CD4-positive, alpha-beta T cell treated with Interleukin-6 at 100 ng/mL for 8 hours (primary cell): ENCODE data around the gene TMEM150A.
A peak's percentile ranks its signal among the peaks of the same experiment; 100 is the strongest.
"Not testable (repeated sequence)": the region's sequence is repeated elsewhere in the genome, so short reads cannot be mapped to it uniquely, and the experiment has no call there.

ENCODE experiments used
- DNase-seq: peaks from one replicate; pipeline ENCODE4 v3.0.0-alpha.2; 2020; ENCODE audit warnings: mixed read lengths, low spot score

Gene TMEM150A

DNA sequence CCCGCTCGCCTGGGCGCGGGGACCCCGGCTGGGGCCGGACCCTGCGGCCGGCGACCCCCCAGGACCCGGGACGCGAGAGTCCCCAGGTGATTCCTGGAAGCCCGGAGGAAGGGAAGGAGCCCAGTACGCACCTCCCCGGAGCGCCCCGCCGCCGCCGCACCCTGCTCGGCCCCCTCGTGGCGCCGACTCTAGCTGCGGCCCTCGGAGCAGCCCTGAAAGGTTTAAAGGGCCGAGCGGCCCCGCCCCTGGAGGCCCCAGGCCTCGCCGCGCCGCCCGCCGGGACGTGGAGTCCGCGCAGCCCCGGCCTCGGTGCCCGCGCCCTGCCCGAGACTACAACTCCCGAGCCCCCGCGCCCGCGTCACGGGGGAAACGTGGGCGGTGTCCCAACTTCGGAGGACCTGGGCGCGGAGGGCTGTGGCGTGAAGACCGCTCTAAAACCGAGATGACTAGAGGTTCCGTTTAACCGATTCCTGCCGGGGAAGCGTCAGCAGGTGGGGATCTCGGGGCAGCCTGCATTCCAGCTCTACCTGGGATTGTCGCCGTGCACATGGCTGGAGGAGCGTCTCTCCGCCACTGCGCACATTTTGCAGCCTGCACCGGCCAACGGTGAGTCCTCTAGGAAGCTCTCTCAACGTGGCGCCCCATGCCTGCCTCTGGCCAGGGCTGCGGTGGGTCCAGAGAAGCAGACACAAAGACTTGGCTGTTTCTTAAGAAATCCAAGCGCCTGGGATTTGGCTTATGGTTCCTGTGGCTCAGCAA, at the start of gene TMEM150A:
TMEM150A (minus strand) TSS at position 223 of the 759 bp plus-strand sequence. CDS start 750 bp downstream, outside the sequence.
- DNase-seq: peak; percentile 87

DNA sequence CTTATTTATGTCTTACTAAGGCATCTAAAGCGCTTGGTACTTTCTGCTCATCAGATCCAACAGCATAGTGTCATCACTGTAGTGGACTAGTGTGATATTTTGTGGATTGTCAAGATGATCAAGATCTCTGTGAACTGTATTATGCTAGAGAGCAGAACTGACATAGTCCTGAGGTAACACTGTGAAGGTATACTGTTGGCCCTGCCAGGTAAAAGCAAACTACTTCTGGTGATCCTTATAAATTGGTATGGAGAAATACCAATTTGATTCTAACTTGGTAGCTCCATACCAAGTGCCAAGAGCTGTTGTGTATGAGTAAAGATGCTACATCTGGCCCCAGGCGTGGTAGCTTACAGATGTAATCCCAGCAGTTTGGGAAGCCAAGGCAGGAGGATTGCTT, 49.6 kb upstream of the TMEM150A start:
- DNase-seq: no peak

GRCh38 chr2:85651097-85651496, 48.6 kb upstream of the TMEM150A start:
- no peak for DNase-seq

GRCh38 chr2:85650456-85650855, 48.0 kb upstream of the TMEM150A start:
- DNase-seq: no peak

GRCh38 chr2:85649201-85650190, 47.0 kb upstream of the TMEM150A start:
- no peak for DNase-seq

GRCh38 chr2:85648619-85649018, 46.1 kb upstream of the TMEM150A start:
- DNase-seq: no peak

- DNase-seq: no peak
Observed at GRCh38 chr2:85647823-85648526, 45.5 kb upstream of the TMEM150A start.

GRCh38 chr2:85646166-85646565, 43.7 kb upstream of the TMEM150A start:
- no peak for DNase-seq

GRCh38 chr2:85644909-85645308, 42.4 kb upstream of the TMEM150A start:
- no peak for DNase-seq

- no peak for DNase-seq
Observed at GRCh38 chr2:85642725-85643124, 40.2 kb upstream of the TMEM150A start.

DNA sequence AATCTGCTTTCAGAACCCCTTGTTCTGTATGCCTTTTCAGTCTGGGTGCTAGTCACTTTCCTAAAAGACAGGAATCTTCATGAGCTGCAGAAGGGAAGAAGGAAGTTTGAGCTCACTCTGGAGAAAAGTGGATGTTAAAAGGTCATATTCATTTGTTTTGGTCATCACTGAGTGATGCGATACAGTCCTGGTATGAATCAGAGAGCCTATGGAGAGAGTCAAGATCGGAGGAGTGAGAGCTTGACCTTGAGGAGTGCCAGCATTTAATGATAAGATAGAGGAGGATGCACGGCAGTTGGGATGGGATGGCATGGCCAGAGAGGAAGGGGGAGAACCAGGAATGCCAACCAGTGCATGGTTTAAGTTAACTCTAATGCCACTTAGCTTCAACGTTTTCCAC, 33.1 kb upstream of the TMEM150A start:
- DNase-seq: no peak

- no peak for DNase-seq
Observed at GRCh38 chr2:85635011-85635410, 32.5 kb upstream of the TMEM150A start.

- DNase-seq: no peak
Observed at GRCh38 chr2:85631316-85631715, 28.8 kb upstream of the TMEM150A start.

GRCh38 chr2:85628658-85629057, 26.2 kb upstream of the TMEM150A start:
- DNase-seq: no peak

- no peak for DNase-seq
Observed at GRCh38 chr2:85623991-85624390, 21.5 kb upstream of the TMEM150A start.

DNA sequence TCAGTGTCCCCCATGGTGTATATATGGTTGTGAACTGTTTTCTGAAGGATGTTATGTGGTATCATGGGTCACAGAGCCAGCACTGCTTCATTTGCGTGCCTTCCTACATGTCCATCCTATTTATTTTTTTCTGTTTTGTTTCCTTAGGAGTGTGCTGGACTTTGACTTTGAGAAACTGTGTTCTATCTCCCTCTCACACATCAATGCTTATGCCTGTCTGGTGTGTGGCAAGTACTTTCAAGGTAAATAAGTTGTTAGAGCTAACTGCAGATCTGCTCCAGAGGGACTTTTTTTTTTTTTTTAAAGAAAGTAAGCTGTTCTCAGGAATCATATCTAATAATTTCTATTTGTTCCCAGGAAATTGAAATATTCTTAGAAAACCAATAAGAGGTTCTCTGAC, 18.8 kb upstream of the TMEM150A start:
- no peak for DNase-seq

- no peak for DNase-seq
Observed at GRCh38 chr2:85619617-85620016, 17.1 kb upstream of the TMEM150A start.

GRCh38 chr2:85617723-85618122, 15.2 kb upstream of the TMEM150A start:
- DNase-seq: not testable (repeated sequence)

DNA sequence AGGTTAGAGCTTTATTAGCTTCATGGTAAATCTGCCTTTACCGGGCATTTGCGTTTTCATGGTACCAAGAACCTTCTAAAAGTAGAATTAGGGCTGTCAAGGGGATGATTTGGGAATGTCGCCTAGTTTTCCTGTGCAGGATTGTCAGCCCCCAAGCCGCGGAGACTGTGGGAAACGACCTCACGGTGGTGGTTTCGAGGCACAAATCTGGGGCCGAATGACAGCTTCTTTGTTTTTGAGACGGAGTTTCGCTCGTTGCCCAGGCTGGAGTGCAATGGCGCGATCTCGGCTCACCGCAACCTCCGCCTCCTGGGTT, 12.9 kb upstream of the TMEM150A start:
- DNase-seq: no peak

DNA sequence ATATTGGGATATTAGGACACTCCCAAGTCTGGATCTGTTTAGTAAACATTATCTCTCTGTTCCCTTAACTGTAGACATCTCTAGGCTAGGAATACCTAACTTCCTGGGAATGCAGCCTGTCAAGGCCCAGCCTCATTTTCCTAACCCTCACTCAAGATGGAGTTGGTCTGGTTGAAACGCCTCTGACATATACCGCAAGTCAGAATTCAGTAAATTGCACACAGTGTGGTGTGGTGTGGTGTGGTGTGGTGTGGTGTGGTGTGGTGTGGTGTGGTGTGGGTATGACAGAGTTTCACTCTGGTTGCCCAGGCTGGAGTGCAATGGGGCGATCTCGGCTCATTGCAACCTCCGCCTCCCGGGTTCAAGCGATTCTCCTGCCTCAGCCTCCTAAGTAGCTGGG, 12.3 kb upstream of the TMEM150A start:
- DNase-seq: not testable (repeated sequence)

DNA sequence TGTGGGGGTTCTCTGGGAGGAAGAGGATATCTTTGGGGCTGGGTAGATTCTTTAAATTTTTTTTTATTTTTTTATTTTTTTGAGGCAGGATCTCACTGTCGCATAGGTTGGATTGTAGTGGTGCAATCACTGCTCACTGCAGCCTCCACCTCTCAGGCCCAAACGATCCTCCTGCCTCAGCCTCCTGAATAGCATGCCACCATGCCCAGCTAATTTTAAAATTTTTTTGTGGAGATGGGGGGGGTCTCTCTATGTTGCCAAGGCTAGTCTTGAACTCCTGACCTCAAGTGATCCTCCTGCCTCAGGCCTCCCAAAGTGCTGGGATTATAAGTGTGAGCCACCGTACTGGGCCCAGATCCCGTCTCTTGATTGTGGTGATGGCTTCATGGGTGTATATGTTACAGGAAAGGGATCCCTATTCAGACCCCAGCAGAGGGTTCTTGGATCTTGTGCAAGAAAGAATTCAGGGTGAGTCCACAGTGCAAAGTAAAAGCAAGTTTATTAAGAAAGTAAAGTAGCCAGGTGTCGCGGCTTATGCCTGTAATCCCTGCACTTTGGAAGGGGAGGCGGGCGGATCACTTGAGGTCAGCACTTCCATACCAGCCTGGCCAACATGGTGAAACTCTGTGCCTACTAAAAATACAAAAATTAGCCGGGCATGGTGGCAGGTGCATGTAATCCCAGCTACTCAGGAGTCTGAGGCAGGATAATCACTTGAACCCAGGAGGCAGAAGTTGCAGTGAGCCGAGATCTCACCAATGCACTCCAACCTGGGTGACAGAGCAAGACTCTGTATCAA, 11.4 kb upstream of the TMEM150A start:
- no peak for DNase-seq
